ENCODE measurements around the gene SAMD11.

SAMD11 gene

DNA sequence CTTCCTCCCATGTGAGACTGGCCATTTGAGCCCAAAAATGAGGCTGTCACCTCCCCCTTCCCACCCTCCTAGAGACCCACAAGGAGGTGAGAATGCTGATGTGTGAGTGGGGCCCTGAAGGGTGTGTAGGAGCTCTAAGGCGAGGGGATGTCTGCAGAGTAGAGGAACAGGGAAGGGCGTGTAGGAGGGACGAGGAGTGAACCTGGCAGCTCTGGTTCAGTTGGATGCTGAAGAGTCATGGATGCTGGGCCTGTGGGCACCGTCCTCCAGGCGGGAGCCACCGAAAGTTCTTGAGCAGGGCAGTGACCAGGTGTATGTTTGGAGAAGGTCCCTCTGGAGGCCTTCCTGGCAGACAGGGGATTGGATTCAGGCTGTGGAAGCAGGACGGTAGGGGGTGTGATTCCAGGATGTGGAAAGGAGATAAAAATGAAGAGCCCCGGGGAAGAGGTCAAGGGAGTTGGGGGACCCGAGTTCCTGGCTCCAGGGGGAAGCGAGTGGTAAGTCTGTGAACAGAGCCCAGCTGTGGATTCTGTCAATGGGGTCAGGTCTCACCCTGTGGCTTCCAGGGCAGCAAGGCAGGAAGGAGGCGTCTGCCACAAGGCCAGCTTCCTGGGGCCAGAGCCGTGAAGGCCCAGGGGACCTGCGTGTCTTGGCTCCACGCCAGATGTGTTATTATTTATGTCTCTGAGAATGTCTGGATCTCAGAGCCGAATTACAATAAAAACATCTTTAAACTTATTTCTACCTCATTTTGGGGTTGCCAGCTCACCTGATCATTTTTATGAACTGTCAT lies 7.9 kb downstream of the SAMD11 start:
- no peak for DNase-seq (ENCODE audit: low read depth in 3 of 3)

DNA sequence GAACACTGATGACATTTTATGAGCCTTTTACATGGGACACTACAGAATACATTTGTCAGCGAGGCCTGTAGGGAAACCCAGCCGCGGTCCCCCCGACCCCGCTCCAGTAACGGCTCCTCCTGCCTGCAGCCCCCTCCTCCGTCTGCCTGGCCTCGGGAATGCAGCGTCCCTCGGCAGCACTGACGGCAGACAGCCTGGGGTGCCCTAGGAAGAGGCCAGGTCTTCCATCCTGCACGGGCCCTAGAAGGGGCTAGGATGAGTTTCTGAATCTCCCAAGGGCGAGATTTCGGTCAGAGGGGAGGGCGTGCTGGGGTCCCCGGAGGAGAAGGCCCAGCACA lies 8.4 kb downstream of the SAMD11 start:
- no peak for DNase-seq (ENCODE audit: low read depth in 3 of 3)

DNA sequence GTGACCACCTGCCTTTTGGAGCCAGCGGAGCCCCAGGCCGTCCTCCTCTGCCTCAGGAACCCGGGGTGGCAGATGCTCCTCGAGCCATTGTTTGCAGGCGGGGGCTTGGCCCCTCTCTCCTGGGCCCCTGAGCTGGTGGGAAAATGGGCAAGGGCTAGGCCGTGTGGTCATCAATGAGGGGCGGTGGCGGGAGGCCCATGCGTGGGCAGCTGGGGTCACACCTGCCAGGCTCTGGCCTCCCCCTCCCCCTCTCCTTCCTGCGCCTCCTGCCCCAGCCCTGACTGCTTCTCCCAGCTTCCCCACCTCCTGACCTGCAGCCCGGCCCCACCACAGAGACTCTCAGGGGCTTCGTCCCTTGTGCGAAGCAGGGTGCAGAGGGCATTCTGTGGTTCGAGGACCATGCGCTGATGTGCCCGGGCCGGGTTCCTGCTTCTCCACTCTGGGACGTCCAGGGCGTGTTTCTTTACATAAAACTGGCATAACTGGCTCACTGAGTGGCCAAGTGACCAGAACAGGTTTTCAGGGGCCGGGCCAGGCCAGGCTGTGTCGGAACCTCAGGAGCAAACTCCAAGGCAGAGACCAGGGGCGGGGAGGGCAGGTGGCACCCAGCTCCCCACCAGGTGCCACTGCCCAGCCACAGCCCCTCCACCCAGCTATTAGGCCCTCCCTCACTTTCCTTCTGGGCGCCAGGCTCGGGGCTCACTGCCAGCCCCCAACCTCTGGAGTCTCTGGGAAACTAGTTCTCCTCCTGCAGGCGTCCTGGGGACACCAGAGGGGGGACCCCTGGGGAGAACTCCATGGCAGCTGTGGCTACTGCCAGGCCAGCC lies 9.3 kb downstream of the SAMD11 start:
- DNase-seq (ENCODE audit: low read depth in 3 of 3): no peak

DNA sequence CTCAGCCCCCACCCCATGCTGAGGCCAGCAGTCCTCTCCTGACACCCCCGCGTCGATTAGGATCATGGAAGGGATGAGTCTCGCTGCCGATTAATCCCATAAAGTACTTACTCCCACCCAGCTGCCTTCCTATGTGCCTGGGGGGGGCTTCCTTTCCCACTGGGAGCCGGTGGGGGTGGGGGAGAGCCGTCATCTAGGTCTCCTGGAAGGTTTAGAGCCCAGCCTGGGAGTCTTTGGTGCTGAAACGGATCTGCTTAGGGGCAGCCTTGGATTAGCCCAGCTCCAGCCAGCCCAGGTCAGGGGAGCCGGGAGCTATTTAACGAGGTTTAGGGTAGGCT lies 9.8 kb downstream of the SAMD11 start:
- DNase-seq (ENCODE audit: low read depth in 3 of 3): no peak

DNA sequence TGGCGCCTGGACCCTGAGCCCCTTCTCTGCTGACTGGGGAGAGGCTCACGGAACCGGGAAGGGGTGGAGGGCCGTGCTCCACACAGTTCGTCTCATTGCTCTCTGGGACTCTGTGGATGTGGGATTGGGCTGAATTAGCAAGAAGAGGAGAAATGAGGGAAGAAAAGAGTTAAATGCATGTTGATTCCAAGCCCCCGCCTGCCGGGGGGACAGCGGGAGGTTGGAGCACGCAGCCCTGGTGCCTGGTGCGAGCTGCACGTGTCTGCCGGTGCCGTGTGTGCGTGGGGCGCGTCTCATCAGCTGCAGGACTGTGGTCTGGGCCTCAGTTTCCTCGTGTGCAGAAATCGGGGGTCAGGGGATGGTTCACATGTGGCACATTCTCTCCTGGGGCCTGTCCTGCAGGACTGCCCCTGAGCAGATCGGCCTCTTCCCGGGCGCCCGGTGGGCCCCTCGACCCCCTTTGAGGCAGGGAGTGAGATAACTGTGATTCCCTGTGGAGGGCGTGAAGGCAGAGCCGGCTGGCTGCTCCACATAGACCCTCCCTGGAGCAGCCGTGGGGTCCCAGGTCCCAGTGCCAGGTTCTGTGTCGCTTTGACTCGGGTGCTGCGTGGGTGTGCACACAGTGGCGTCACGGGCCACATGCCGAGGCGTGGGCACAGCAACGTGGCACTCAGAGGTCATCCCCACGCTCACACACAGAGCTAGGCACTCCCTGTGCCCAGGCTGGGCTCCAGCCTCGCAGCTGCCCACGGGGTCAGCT lies 11.4 kb downstream of the SAMD11 start:
- DNase-seq (ENCODE audit: low read depth in 3 of 3): no peak

DNA sequence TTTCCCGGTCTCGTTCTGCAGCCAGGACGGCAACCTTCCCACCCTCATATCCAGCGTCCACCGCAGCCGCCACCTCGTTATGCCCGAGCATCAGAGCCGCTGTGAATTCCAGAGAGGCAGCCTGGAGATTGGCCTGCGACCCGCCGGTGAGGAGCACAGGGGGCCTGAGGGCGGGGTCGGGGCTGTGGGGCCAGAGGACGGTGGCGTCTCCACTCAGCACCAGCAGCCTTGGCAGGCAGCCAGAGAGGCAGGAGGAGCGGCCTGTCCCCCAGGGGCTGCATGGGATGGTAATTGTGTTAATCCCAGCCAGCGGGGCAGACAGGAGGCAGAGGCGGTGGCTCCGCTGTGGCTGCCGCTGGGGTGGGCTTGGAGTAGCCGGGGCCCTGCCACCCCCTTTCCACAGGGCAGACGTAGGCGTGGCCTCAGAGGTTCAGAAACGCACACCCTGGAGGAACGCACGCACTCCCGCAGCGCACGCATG lies 12.1 kb downstream of the SAMD11 start:
- no peak for DNase-seq (ENCODE audit: low read depth in 3 of 3)

DNA sequence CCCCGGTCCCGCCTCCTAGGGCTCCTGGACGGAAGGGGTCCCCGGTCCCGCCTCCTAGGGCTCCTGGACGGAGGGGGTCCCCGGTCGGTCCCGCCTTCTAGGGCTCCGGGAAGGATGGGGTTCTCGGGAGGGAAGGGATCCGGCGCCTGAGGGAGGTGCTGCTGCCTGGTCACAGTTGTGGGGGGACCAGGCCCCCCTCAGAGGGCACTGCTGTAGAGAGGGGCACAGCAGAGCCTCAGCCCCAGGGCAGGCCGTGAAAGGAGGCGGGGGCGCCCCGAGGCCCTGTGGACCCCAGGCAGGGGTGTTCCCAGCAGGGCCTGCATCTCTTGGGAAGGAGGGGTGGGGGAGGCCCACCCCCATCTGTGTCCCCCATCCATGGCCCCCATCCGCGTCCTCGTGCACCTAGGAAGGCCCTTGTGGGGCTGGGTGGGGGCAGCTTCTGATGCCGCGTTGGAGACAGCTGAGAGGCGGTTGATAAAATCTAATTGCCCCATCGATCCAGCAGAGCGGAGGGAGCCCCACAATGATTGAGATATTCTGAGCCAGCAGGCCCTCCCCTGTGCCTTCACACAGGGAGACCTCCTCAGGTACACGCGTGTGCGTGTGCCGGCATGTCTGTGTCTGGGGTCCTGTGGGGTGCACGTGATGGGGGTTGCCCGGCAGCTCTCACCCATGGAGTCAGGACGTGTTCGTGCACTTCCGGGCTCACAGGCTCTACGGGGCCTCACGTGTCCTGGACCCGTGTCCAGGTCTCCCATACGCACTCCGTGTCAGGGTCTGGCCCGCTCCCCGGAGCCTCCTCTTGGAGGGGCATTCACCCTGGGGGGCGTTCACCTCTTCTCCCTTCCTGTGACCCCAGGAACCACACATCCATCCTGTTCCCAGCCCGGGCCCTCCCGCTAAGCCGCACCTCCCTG lies 12.9 kb downstream of the SAMD11 start:
- DNase-seq (ENCODE audit: low read depth in 3 of 3): no peak

DNA sequence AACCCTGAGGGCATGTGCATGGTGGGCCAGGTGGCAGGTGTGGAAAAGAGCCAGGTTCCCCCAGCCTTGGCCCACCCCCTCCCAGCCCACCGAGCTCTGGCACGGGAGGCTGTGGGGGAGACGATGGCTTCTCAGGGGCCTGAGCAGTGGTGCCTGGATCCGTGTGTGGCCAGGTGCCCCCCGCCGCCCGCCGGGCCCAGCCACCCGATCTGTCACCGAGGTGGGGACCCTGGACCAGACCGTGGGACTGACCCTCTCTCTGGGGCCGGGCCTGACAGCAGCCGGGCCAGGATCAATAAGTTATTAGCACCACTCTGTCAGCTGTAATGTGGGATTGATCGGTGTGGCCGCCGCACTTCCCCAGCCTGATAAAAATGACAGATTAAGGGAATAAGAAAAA lies 13.8 kb downstream of the SAMD11 start:
- no peak for DNase-seq (ENCODE audit: low read depth in 3 of 3)

DNA sequence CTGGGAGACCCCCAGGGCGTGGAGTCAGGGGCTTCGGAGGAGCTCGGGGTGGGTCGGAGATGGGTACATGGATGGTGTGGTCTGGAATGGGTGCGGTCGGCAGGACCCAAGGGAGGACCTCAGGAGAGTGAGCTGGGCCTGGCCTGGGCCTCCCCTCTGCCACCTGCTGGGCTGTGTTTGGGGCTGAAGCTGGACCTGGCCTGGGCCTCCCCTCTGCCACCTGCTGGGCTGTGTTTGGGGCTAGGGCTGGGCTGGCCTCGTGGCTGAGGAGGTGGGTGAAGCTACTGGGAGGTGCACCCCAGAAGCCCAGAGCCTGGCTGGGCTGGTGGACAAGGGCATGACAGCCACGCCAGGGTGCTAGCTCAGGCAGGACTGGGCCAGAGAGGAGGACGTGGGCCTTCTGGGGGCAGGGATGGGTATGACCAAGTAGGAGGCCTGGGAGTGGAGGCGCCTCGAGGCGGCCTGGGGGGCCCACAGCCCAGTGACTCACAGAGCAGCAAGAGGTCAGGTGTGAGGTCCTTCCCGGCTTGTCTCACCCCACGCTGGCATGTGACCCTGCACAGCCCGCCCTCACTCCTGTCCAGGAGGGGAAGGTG lies 14.5 kb downstream of the SAMD11 start:
- DNase-seq (ENCODE audit: low read depth in 3 of 3): no peak

DNA sequence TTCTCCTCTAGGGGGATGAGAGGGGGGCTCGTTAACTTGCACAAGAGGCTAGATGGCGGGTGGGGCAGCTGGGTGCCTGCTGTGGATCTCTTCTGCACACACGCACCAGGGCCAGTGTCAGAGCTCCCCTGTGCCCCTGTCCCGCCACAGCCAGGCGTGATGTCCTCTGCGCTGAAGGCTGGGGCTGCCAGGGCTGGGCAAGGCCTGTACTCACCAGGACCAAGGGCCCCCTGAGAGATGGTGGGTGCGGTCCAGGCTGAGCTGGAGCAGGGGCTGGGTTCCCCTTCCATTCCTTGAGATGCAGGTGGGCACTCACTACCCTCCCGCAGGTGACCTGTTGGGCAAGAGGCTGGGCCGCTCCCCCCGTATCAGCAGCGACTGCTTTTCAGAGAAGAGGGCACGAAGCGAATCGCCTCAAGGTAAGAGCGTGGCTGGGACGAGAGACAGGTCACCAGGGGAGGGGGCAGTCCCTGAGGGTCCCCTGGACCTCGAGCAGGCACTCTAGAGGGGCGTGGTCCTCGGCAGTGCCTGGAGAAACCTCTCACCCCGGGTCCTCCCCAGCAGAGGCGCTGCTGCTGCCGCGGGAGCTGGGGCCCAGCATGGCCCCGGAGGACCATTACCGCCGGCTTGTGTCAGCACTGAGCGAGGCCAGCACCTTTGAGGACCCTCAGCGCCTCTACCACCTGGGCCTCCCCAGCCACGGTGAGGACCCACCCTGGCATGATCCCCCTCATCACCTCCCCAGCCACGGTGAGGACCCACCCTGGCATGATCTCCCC lies 15.2 kb downstream of the SAMD11 start:
- DNase-seq (ENCODE audit: low read depth in 3 of 3): no peak

DNA sequence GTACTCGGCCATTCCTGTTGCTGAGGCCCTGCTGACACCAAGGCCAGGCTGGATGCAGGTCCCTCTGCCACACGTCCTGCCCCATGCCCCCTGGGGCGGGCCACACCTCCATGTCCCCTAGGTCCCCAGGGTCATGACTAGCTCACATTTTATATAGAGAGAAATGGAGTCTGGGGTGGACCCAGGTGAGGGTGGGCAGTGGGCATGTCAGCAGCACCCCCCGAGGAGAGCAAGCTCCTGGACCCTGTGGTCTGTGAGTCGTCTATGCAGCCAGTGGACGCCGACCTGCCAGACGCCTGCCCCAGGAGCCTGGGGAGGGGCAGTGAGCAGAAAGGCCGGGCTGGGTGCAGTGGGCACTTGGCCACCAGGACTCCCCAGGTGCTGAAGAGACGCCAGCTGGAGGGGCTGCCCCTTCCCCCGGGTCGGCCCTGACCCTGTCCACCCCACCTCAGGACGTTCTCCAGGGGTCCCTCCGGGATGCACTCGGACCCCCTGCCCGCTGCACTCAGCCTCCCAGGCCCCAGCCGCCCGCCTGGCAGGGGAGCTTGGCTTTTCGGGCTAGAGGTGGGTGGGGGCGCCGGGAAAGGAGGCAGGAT lies 15.9 kb downstream of the SAMD11 start:
- DNase-seq (ENCODE audit: low read depth in 3 of 3): no peak

DNA sequence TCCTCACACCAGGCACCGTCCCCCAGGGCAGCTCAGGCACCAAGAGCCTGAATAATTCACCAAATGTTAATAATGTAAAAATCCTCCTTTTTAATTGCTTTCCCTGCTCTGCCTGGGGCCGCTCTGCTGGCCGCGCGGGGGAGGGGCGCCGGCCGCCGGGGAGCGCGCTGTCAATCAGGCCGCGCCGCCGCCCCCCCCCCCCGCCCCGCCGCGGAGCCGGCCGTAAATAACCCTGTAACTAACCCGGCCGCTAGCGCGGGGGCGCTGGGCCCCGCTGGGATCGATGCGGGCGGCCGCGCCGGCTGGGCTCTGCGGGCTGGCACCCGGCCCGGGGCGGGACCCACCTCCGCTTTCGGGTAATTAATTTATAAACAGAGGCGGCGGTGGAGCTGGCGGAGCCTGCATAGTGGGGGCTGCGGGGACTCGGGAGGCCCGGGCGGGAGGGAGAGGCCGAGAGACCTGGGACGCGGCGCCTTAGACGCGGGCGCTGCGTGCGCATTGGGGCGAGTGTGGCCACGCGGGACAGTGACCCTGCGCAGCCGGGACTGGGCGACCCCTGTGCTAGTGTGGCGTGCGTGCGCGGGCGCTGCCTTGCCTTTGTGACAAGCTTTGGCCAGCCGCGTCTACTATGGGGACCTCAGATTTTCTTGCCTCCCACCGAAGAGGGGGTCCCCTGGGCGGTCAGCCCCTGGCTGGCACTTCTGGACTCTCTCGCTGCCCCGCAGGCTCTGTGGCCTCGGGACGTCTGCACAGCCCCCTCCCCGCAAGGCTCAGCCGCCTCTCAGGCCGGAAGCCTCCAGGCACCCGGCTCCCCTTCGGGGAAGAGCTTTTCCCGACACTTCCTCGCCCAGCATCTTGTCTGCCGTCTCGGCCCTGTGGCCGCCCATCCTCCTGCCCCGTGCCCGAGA lies 16.6 kb downstream of the SAMD11 start:
- DNase-seq (ENCODE audit: low read depth in 3 of 3): no peak

DNA sequence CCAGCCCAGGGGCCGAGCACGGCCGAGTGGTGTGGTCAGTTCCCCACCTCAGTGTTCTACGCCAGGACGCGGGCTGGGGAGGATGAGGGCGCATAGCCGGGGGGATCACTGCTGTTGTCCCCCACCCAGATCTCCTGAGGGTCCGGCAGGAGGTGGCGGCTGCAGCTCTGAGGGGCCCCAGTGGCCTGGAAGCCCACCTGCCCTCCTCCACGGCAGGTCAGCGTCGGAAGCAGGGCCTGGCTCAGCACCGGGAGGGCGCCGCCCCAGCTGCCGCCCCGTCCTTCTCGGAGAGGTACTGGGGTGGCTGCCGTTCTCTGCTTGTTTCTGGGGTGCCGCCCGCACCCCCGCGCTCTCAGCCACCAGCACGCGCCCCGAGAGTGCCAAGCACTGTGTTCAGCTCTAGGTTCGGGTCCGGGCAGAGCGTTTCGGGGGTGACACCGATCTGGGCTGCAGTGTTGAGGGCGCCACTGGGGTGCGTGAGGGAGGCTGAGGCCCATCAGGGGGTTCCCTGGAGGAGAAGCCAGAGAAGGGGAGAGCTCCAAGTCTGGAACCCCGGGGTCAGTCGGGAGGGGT lies 17.4 kb downstream of the SAMD11 start:
- DNase-seq (ENCODE audit: low read depth in 3 of 3): no peak

DNA sequence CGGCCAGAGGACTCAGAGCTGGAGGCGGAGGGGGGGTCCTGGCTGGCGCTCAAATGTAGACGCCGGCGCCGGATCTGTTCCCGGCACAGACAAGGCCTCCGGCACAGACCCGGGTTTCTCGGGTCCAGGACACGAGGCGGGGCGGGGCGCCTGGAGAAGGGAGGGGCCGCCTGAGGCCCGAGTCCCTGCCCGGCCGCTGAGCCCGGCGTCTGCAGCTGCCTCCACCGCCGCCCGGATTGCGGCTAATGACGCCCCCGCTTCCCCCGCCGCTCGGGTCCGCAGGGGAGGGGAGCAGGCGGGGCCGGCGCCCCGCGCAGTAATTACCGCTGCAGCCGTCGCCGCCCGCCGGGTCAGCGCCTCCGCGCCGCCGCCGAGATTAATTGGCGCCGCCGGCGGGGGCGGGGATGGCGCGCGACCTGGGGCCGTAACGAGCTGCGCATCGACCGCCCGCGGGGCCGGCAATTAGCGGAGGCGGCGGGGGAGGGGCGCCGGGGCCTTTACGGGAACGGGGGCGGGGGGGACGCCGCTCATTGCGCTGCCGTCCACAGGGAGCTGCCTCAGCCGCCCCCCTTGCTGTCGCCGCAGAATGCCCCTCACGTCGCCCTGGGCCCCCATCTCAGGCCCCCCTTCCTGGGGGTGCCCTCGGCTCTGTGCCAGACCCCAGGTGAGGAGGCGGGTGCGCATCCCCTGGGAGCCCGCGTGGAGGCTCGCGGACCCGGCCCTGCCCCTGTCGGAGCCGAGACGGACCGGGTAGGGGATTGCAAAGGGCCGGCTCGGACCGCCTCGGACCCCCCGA lies 18.1 kb downstream of the SAMD11 start:
- no peak for DNase-seq (ENCODE audit: low read depth in 3 of 3)

DNA sequence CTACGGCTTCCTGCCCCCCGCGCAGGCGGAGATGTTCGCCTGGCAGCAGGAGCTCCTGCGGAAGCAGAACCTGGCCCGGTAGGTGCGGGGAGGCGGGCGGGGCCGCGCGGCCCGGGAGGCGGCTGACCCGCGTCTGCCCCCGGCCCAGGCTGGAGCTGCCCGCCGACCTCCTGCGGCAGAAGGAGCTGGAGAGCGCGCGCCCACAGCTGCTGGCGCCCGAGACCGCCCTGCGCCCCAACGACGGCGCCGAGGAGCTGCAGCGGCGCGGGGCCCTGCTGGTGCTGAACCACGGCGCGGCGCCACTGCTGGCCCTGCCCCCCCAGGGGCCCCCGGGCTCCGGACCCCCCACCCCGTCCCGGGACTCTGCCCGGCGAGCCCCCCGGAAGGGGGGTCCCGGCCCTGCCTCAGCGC lies 18.7 kb downstream of the SAMD11 start:
- no peak for DNase-seq (ENCODE audit: low read depth in 3 of 3)

DNA sequence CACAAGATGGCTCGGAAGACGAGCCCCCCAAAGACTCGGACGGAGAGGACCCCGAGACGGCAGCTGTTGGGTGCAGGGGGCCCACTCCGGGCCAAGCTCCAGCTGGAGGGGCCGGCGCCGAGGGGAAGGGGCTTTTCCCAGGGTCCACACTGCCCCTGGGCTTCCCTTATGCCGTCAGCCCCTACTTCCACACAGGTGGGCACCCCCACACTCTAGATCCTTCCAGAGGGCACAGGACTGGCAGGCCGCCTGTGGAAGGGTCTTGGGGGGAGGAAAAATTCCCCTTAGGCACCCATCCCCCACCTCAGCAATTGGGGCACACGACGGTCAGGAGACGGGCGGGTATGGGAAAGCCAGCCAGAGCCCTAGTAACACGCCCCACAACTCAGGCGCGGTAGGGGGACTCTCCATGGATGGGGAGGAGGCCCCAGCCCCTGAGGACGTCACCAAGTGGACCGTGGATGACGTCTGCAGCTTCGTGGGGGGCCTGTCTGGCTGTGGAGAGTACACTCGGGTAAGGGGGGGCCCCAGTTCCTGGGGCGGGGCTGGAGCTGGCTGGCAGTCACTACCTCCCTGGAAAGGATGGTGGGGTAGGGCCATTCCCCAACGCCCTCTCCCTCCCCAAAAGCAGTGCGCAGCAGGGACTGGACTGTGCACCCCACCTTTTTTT lies 19.3 kb downstream of the SAMD11 start:
- no peak for DNase-seq (ENCODE audit: low read depth in 3 of 3)

Data from stimulated activated CD4-positive, alpha-beta T cell treated with anti-CD3 and anti-CD28 coated beads, TNF-alpha, amount 100 ng/mL, for 4 hours (primary cell).